Spleen (tissue), 11 donors: ENCODE results near the gene ELP6. TPM values are rescaled to one million over a fixed set of nuclear protein-coding genes. Genes with fewer than 3 reads are reported as not detected.
A peak's percentile ranks its signal among the peaks of the same experiment; 100 is the strongest.

Experiments
- DNase-seq: peaks from one replicate; pipeline ENCODE4 v3.0.0-alpha.2; 2020
- H3K27ac ChIP-seq, 8 donors: fragments of 200-600 bp; sonication (generic) in 7 of 8; 1 replicate in 4 of 8; 2 replicates in 4 of 8; pipeline versions ENCODE4 v1.5.0 to v1.8.0; 2016 to 2021; ENCODE audit warnings: inconsistent platforms in 4 of 8, mild to moderate bottlenecking in 4 of 8, moderate library complexity in 1 of 8
- H3K27me3 ChIP-seq, 7 donors: fragments of 200-600 bp; sonication (generic) in 6 of 7; replicated peaks in 1 of 7; 1 replicate in 4 of 7; 2 replicates in 3 of 7; pipeline versions ENCODE4 v1.5.0 to v1.8.0; 2016 to 2021; ENCODE audit warnings: inconsistent platforms in 3 of 7, mild to moderate bottlenecking in 1 of 7
- H3K36me3 ChIP-seq, 6 donors: fragments of 200-600 bp; sonication (generic) in 5 of 6; 1 replicate in 4 of 6; 2 replicates in 2 of 6; pipeline versions ENCODE4 v1.5.0 to v1.8.0; 2016 to 2021; ENCODE audit warnings: inconsistent platforms in 2 of 6
- H3K4me1 ChIP-seq, 6 donors: fragments of 200-600 bp; sonication (generic) in 5 of 6; 1 replicate in 3 of 6; 2 replicates in 3 of 6; pipeline versions ENCODE4 v1.5.0 to v1.8.0; 2016 to 2021; ENCODE audit warnings: inconsistent platforms in 3 of 6
- H3K4me3 ChIP-seq, 8 donors: fragments of 200-600 bp; sonication (generic) in 7 of 8; 1 replicate in 4 of 8; 2 replicates in 4 of 8; pipeline versions ENCODE4 v1.5.0 to v1.8.0; 2016 to 2021; ENCODE audit warnings: inconsistent platforms in 4 of 8, mild to moderate bottlenecking in 4 of 8, moderate library complexity in 2 of 8
- H3K9me3 ChIP-seq, 8 donors: fragments of 200-600 bp; sonication (generic) in 7 of 8; 1 replicate in 4 of 8; 2 replicates in 4 of 8; pipeline versions ENCODE4 v1.5.0 to v1.8.0; 2016 to 2021; ENCODE audit warnings: inconsistent platforms in 4 of 8
- CTCF ChIP-seq, 11 experiments: fragments of 200-600 bp in 7 of 11; fragments of 450-650 bp in 4 of 11; sonication (generic) in 4 of 11; IDR thresholded peaks in 8 of 11; conservative IDR thresholded peaks in 3 of 11; 1 replicate in 7 of 11; 2 replicates in 4 of 11; pipeline versions ENCODE4 v1.4.0 to v1.8.0; 2016 to 2021; ENCODE audit warnings: antibody characterized with exemption in 11 of 11, inconsistent platforms in 4 of 11, mild to moderate bottlenecking in 1 of 11
- POLR2A ChIP-seq, 3 donors: fragments of 450-650 bp; IDR thresholded peaks; one replicate each; pipeline ENCODE4 v1.5.1; 2017; ENCODE audit warnings: antibody characterized with exemption in 3 of 3, mild to moderate bottlenecking in 1 of 3
- POLR2AphosphoS5 ChIP-seq, 3 donors: sonication (generic); formaldehyde crosslinking; IDR thresholded peaks; one replicate each; pipeline ENCODE4 v1.5.1; 2017; ENCODE audit warnings: antibody characterized with exemption in 3 of 3
- WGBS, 5 donors: extraction: QIAGEN DNeasy Blood & Tissue Kit in 3 of 5; methylation state at CpG; one replicate each; pipeline versions ENCODE4 v1.1.5 to v1.1.7; 2013 to 2018; 5-methylcytosine and 5-hydroxymethylcytosine counted together
- intact Hi-C: fragments of 100-400 bp; cut with DNase I; formaldehyde crosslinking; loops from one replicate; pipeline ENCODE4 v1.15.0; 2023; ENCODE audit warnings: low total_unique reads
- polyA plus RNA-seq, 3 donors: library from polyadenylated mRNA; stranded (reverse); fragments of 200-250 nt; gene quantifications; one replicate each; pipeline ENCODE4 v1.2.1, GENCODE V29; 2013
- total RNA-seq, 7 donors: library from RNA; depleted of rRNA in 3 of 7; stranded (reverse); fragments of >200 nt in 3 of 7; fragmentation: NEBNext Ultra II Directional in 4 of 7; extraction: Animal tissue kit (Norgen Biotek cat#: 25700) in 4 of 7; gene quantifications; one replicate each; pipeline versions ENCODE4 v1.1.0 to v1.2.1, GENCODE V29; 2016 to 2021
- donor health status: healthy with polysubstance abuse.
- donor health status: DM: no; HTN: no; CAD: no; lungs with moderate emphysema.
- donor health status: DM: no; HTN: no; CAD: no.
- donor health status: Bipolar disorder and iron deficiency.
- donor health status: healthy.
- donor health status: DM: no; HTN: no; CAD: no.
- donor health status: DM: yes; HTN: yes; CAD: no.

The ELP6 gene
- total and polyA plus RNA-seq, 10 donors: 16.6 to 35.6 (median 25.7) TPM

GRCh38 chr3:47479826-47480160 lies 33.7 kb downstream of the ELP6 start:
- TF ChIP-seq CTCF (IDR thresholded peaks at IDR 0.05 in 8 of 11, conservative IDR thresholded peaks at IDR 0.05 in 3 of 11) (no peak), POLR2AphosphoS5 (IDR thresholded peaks at IDR 0.05) (no peak), POLR2A (IDR thresholded peaks at IDR 0.05) (no peak)
- no peak overlapping the region for H3K4me3 ChIP-seq
- no peak for DNase-seq
- 93 to 98% (median 94%) methylated on average over 2 of the region's 2 CpGs for WGBS, 5 donors
- intact Hi-C loops: no loop called here
- H3K27ac ChIP-seq: no peak overlapping the region
- peaks cover 5 to 20% (median 17%) of the 10 kb centered on the region in 6 donors for H3K4me1 ChIP-seq
- H3K9me3 ChIP-seq: no peaks in the 10 kb centered on the region
- H3K36me3 ChIP-seq: no peaks in the 10 kb centered on the region
- H3K27me3 ChIP-seq: no peaks in the 10 kb centered on the region

- no peak overlapping the region for H3K27ac ChIP-seq
Measured at GRCh38 chr3:47478022-47478421, 35.5 kb downstream of the ELP6 start.

GRCh38 chr3:47476644-47477199 lies 36.8 kb downstream of the ELP6 start:
- peak overlapping the region in 5 of 8 donors; percentile 96 to 99 (median 98) for H3K4me3 ChIP-seq
- TF ChIP-seq CTCF (IDR thresholded peaks at IDR 0.05 in 8 of 11, conservative IDR thresholded peaks at IDR 0.05 in 3 of 11) (no peak), POLR2A (IDR thresholded peaks at IDR 0.05) (no peak), POLR2AphosphoS5 (IDR thresholded peaks at IDR 0.05) (no peak)
- peak; percentile 76 for DNase-seq
- peaks cover 9 to 43% (median 36%) of the 10 kb centered on the region in 6 donors for H3K4me1 ChIP-seq
- H3K27me3 ChIP-seq: no peaks in the 10 kb centered on the region
- intact Hi-C loops: loop anchor here (2.0 kb wide), 1 partner anchor 56 kb away; no protein-coding TSS in a partner anchor
- no peaks in the 10 kb centered on the region for H3K9me3 ChIP-seq
- WGBS, 5 donors: 88 to 93% (median 90%) methylated on average over 11 of the region's 11 CpGs
- H3K36me3 ChIP-seq: no peaks in the 10 kb centered on the region
- peak overlapping the region in 6 of 8 donors; percentile 86 to 92 (median 88) for H3K27ac ChIP-seq

More at GRCh38 chr3:47478022-47478421, 35.5 kb downstream of the ELP6 start:
- Histone ChIP-seq H3K36me3 (no peaks in the 10 kb centered on the region), H3K4me1 (peaks cover 9 to 38% (median 34%) of the 10 kb centered on the region in 6 donors), H3K9me3 (no peaks in the 10 kb centered on the region), H3K4me3 (no peak overlapping the region), H3K27me3 (no peaks in the 10 kb centered on the region)
- DNase-seq: no peak
- TF ChIP-seq POLR2AphosphoS5 (IDR thresholded peaks at IDR 0.05) (no peak), CTCF (IDR thresholded peaks at IDR 0.05 in 8 of 11, conservative IDR thresholded peaks at IDR 0.05 in 3 of 11) (no peak), POLR2A (IDR thresholded peaks at IDR 0.05) (no peak)
- intact Hi-C loops: no loop called here

GRCh38 chr3:47476330-47476626 lies 37.2 kb downstream of the ELP6 start:
- Histone ChIP-seq H3K9me3 (no peaks in the 10 kb centered on the region), H3K4me3 (peak overlapping the region; percentile 68 to 99 (median 98)), H3K27me3 (no peaks in the 10 kb centered on the region), H3K4me1 (peaks cover 9 to 43% (median 36%) of the 10 kb centered on the region in 6 donors), H3K27ac (peak overlapping the region; percentile 71 to 92 (median 87)), H3K36me3 (no peaks in the 10 kb centered on the region)
- 61 to 68% (median 65%) methylated on average over 5 of the region's 5 CpGs for WGBS, 5 donors
- intact Hi-C loops: loop anchor here (2.0 kb wide), 1 partner anchor 55 kb away; no protein-coding TSS in a partner anchor
- no peak for TF ChIP-seq POLR2AphosphoS5 (IDR thresholded peaks at IDR 0.05)
- no peak for TF ChIP-seq CTCF (IDR thresholded peaks at IDR 0.05 in 8 of 11, conservative IDR thresholded peaks at IDR 0.05 in 3 of 11)
- TF ChIP-seq POLR2A (IDR thresholded peaks at IDR 0.05): no peak
- no peak for DNase-seq
